IMR-90 (cell line): ENCODE data around the gene ANKMY2. TPM values are rescaled to one million over a fixed set of nuclear protein-coding genes. Genes with fewer than 3 reads are reported as not detected.
"Not testable (repeated sequence)": the region's sequence is repeated elsewhere in the genome, so short reads cannot be mapped to it uniquely, and the experiment has no call there.

Source experiments
- ATAC-seq: fragments of 200-7000 bp; cut with Tn5 transposase; 2 replicates; pipeline ENCODE4 v1.9.1; 2020; ENCODE audit warnings: low read depth, mild to moderate bottlenecking, moderate library complexity
- BruUV-seq: library from RNA; stranded (reverse); fragments of 400-500 nt; replicated peaks from 2 replicates; lab custom pipeline; 2021; lab: Mats Ljungman, UMichigan
- CTCF ChIA-PET: fragments of 300-600 bp; formaldehyde crosslinking; extraction: SDS; loops from one replicate; lab custom pipeline; 2021; ENCODE audit warnings: antibody characterized with exemption; lab: Yijun Ruan, JAX
- POLR2A ChIA-PET: fragments of 300-600 bp; sonication (Branson Sonifier 250); formaldehyde crosslinking; loops from one replicate; lab custom pipeline; 2022; ENCODE audit warnings: antibody characterized with exemption; ENCODE audit not compliant: unreplicated experiment; lab: Charles Lee
- DNase-seq: peaks from one replicate; pipeline ENCODE4 v3.0.0; 2013
- H2AFZ ChIP-seq: replicated peaks from 2 replicates; pipeline ENCODE3; 2013; ENCODE audit warnings: low read length, mild to moderate bottlenecking; ENCODE audit not compliant: poor library complexity
- H2AK5ac ChIP-seq: 2 replicates; pipeline ENCODE4 v1.6.1; 2013; ENCODE audit warnings: low read depth, low read length, inconsistent platforms
- H2AK9ac ChIP-seq: replicated peaks from 2 replicates; pipeline ENCODE3; 2013; ENCODE audit warnings: mild to moderate bottlenecking, low read depth, low read length, moderate library complexity; ENCODE audit not compliant: poor library complexity
- H2BK120ac ChIP-seq: 2 replicates; pipeline ENCODE4 v1.6.1; 2013; ENCODE audit warnings: low read depth, low read length, inconsistent platforms
- H2BK15ac ChIP-seq: 3 replicates; pipeline ENCODE4 v1.6.1; 2013; ENCODE audit warnings: low read depth, low read length, inconsistent platforms
- H2BK20ac ChIP-seq: 2 replicates; pipeline ENCODE4 v1.6.1; 2013; ENCODE audit warnings: low read depth, mild to moderate bottlenecking, inconsistent platforms, low read length, moderate library complexity
- H2BK5ac ChIP-seq: 2 replicates; pipeline ENCODE4 v1.6.1; 2013; ENCODE audit warnings: mild to moderate bottlenecking, low read depth, low read length, inconsistent platforms; ENCODE audit not compliant: poor library complexity, severe bottlenecking
- H3K14ac ChIP-seq: replicated peaks from 2 replicates; pipeline ENCODE4 v1.6.1; 2013; ENCODE audit warnings: low read depth, low read length, inconsistent platforms
- H3K18ac ChIP-seq: 2 replicates; pipeline ENCODE4 v1.6.1; 2013; ENCODE audit warnings: low read depth, low read length, control low read depth
- H3K23ac ChIP-seq: 2 replicates; pipeline ENCODE4 v1.6.1; 2013; ENCODE audit warnings: low read depth, low read length, inconsistent platforms
- H3K27ac ChIP-seq: 2 replicates; pipeline ENCODE4 v1.5.1; 2013; ENCODE audit warnings: mild to moderate bottlenecking, control low read depth, low read length; ENCODE audit not compliant: insufficient read depth
- H3K27me3 ChIP-seq: 2 replicates; pipeline ENCODE4 v1.6.1; 2013; ENCODE audit warnings: low read length; ENCODE audit not compliant: control insufficient read depth, insufficient read depth
- H3K36me3 ChIP-seq: 2 replicates; pipeline ENCODE4 v1.6.1; 2013; ENCODE audit warnings: low read length, mixed read lengths; ENCODE audit not compliant: control insufficient read depth, insufficient read depth
- H3K4ac ChIP-seq: 2 replicates; pipeline ENCODE4 v1.6.1; 2013; ENCODE audit warnings: low read depth, low read length, inconsistent platforms
- H3K4me1 ChIP-seq: 2 replicates; pipeline ENCODE4 v1.6.1; 2013; ENCODE audit warnings: low read length, mixed read lengths; ENCODE audit not compliant: control insufficient read depth, insufficient read depth
- H3K4me2 ChIP-seq: 2 replicates; pipeline ENCODE4 v1.6.1; 2013; ENCODE audit warnings: low read depth, mild to moderate bottlenecking, control low read depth, low read length, moderate library complexity
- H3K4me3 ChIP-seq: 2 replicates; pipeline ENCODE4 v1.5.1; 2013; ENCODE audit warnings: low read depth, mild to moderate bottlenecking, control low read depth, low read length, moderate library complexity; ENCODE audit not compliant: insufficient read depth
- H3K56ac ChIP-seq: 2 replicates; pipeline ENCODE4 v1.6.1; 2013; ENCODE audit warnings: low read length, inconsistent platforms; ENCODE audit not compliant: insufficient read depth; ENCODE audit errors: extremely low read depth
- H3K79me1 ChIP-seq, 2 experiments: 2 replicates each; pipeline ENCODE4 v1.6.1; 2013; ENCODE audit warnings: low read length in 2 of 2, inconsistent platforms in 1 of 2, low read depth in 1 of 2
- H3K9ac ChIP-seq: 2 replicates; pipeline ENCODE4 v1.6.1; 2013; ENCODE audit warnings: low read depth, low read length, control low read depth
- H3K9me1 ChIP-seq: 2 replicates; pipeline ENCODE4 v1.6.1; 2013; ENCODE audit warnings: low read length, inconsistent platforms; ENCODE audit not compliant: insufficient read depth
- H3K9me3 ChIP-seq: 2 replicates; pipeline ENCODE4 v1.6.1; 2013; ENCODE audit warnings: low read length; ENCODE audit not compliant: control insufficient read depth, insufficient read depth
- H4K20me1 ChIP-seq: 2 replicates; pipeline ENCODE4 v1.6.1; 2013; ENCODE audit warnings: low read length, inconsistent platforms; ENCODE audit not compliant: insufficient read depth
- H4K5ac ChIP-seq: 2 replicates; pipeline ENCODE4 v1.6.1; 2013; ENCODE audit warnings: mild to moderate bottlenecking, low read depth, low read length, control low read depth
- H4K8ac ChIP-seq, 2 experiments: 2 replicates each; pipeline ENCODE4 v1.6.1; 2013; ENCODE audit warnings: low read depth in 2 of 2, low read length in 2 of 2, control low read depth in 1 of 2, inconsistent platforms in 1 of 2
- H4K91ac ChIP-seq: 2 replicates; pipeline ENCODE4 v1.6.1; 2013; ENCODE audit warnings: low read depth, low read length, inconsistent platforms; ENCODE audit not compliant: insufficient read depth
- WGBS, 2 experiments: methylation state at CpG; one replicate each; pipeline versions ENCODE4 v1.1.5 to v1.1.7; 2013; ENCODE audit warnings: missing lambda C conversion rate in 2 of 2; ENCODE audit not compliant: insufficient read length in 1 of 2; ENCODE audit errors: extremely low coverage in 2 of 2; 5-methylcytosine and 5-hydroxymethylcytosine counted together
- dilution Hi-C: fragments of 300-500 bp; cut with HindIII; formaldehyde crosslinking; loops from one replicate; pipeline ENCODE4 v1.14.3; 2018; ENCODE audit warnings: low sequenced_read_pairs; ENCODE audit not compliant: unreplicated experiment
- in situ Hi-C: fragments of 300-500 bp; cut with MboI; formaldehyde crosslinking; loops from 3 replicates; pipeline ENCODE4 v1.14.3; 2019; ENCODE audit warnings: low sequenced_read_pairs, inconsistent platforms, mixed read lengths
- intact Hi-C: fragments of 100-400 bp; cut with micrococcal nuclease; formaldehyde crosslinking; loops from 2 replicates; pipeline ENCODE4 v1.10.0; 2022
- polyA plus RNA-seq, 3 experiments: library from polyadenylated mRNA; depleted of rRNA; stranded (reverse); fragments of >200 nt; gene quantifications; 2 replicates each; pipeline ENCODE4 v1.2.3, GENCODE V29; 2012; ENCODE audit warnings: low replicate concordance in 1 of 3
- total RNA-seq: library from RNA; depleted of rRNA; stranded (reverse); fragments of >200 nt; gene quantifications from 2 replicates; pipeline ENCODE4 v1.2.3, GENCODE V29; 2012

The ANKMY2 gene
- total and polyA plus RNA-seq, 2 of the 4 experiments (the other 2 are of a cell fraction) = 19.5 to 41.9 TPM

DNA sequence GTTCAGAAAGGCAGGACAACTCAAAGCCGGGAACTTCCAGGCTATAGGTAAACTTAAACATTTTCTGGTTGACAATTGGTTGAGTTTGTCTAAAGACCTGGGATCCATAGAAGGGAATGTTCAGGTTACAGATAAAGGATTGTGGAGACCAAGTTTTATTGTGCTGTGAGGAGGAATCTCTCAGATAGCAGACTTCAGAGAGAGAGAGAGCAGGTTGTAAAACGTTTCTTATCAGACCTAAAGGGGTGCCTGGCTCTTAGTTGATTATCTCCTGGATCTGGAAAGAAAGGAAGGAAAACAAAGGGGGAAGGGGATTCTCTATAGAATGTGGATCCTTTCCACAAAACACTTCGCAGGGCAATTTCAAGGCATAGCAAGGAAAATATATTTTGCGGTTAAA lies 50.0 kb downstream of the ANKMY2 start:
- H3K79me1 ChIP-seq, H3K14ac ChIP-seq, H3K18ac ChIP-seq, H4K20me1 ChIP-seq, H3K9me1 ChIP-seq, H3K4me1 ChIP-seq, DNase-seq, ATAC-seq, intact Hi-C loops, CTCF ChIA-PET, H3K56ac ChIP-seq, H3K4me2 ChIP-seq, H3K23ac ChIP-seq, H3K9me3 ChIP-seq, POLR2A ChIA-PET, BruUV-seq, in situ Hi-C loops, H3K36me3 ChIP-seq, H4K91ac ChIP-seq, H3K27me3 ChIP-seq, H3K4ac ChIP-seq, H2AK5ac ChIP-seq, H2BK120ac ChIP-seq, H3K4me3 ChIP-seq, H3K27ac ChIP-seq, H2BK20ac ChIP-seq, H2BK5ac ChIP-seq, H4K8ac ChIP-seq, H2AFZ ChIP-seq, dilution Hi-C loops, H2AK9ac ChIP-seq, H4K5ac ChIP-seq, H2BK15ac ChIP-seq, H3K9ac ChIP-seq: not testable (repeated sequence)
- WGBS, 2 experiments = no CpG with 5 or more reads among the region's 4 CpGs
